GM19455 (cell line): Measurements from ENCODE around the gene GREB1L.
"Not testable (repeated sequence)": the region's sequence is repeated elsewhere in the genome, so short reads cannot be mapped to it uniquely, and the experiment has no call there.

ENCODE experiments used
- ATAC-seq: cut with Tn5 transposase; IDR thresholded peaks from one replicate; pipeline ENCODE4 v1.9.1; 2021; ENCODE audit not compliant: unreplicated experiment

The GREB1L gene

DNA sequence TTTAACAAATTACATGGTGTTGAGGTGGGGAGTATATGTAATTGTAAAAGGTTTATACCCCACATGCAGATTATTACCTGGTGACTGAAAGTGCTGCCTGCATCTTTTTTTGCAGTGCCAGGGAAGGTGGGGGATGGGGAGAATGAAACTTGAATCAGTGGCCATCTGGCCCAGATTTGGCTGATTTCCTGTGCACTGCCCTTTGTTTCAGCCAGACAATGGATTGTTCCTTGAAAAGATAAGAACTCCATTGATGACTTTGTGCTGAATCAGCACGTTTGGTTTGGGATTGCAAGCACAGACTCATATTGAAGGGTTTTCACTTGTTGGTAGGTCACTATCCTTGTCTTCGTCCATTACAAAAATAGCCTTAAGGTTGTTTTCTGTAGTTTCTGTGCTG, 20.9 kb downstream of the GREB1L start:
- ATAC-seq = no peak

DNA sequence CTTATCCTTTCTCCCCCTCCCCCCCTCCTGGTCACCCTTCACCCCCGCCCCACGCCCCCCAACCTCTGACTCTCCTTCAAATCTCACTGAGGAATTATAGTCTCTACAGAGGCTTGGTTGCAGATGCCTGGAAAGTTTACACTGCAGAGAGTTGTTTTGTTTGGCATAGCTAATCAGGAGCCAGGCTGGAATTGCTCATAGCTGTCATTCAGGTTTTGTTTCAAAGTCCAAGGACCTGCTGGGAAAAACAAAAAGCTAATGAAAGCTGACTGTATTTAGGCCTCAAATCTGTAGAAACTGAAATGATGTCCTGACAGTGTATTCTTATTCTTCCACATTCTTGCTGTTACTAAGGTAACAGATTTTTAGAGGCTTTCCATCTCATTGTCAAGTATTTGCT, 22.6 kb downstream of the GREB1L start:
- ATAC-seq = no peak

DNA sequence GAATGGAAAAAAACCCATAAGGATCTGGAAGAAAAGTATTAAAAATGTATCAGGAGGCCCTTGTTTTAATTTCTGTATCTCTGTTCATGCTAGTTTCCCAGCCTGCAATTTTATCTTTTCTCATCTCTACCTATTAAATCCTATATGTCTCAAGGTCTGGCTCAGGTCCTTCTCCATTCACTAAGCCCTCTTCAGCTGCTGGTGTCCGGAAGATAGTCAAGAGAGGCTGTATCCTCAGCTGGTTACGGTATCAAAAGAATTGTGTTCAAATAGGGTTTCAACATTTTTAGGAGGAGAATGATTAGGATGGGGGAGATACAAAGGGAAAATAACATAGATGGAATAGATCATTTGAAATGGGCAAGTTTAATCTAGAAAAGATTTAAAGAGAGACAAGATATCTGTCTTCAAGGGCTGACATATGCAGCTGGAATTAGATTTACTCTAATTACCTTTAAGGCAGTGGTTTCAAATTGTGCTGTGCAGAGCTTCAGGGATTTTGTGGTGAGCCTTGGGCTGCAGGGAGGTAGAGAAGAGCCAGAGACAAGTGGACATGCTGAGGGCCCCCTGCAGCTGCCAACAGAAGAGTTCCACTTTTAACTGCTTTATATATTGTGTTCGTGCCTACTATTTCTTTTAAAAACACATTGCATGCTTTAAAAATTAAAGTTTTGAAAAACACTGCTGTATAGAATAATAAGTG, 24.1 kb downstream of the GREB1L start:
- no peak for ATAC-seq

DNA sequence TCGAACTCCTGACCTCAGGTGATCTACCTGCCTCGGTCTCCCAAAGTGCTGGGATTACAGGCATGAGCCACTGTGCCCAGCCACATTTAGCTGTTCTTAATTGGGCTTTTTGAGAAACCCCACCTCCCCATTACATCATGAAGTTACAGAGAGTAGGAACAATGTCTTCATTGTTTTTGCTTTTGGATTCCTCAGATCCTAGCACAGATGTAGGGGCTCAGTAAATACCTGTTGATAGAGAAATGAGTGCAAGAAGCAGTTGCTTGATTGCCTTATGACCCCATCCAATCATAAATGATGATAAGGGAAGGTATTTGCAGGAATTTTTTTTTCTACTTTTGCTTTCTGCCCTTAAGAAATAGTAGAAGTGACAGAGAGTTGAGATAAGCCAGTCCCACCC, 25.4 kb downstream of the GREB1L start:
- ATAC-seq = no peak

DNA sequence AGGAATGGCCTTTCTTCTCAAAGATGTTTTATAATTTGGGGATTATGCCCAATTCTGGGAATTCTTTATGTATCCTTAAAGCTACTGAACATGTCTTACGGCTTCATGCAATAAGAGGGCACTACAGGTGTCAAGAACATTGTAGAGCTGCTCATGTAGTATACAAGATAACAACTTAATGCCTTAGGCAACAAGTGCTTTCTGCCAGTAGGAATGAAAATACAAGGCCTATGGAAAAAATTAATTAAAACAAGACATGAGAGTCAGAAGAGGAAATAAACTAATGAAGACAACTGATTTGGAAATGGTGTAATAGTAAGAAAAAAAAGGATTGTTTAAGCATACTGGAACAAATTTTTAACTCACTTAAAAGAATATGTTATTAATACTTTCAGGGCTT, 27.3 kb downstream of the GREB1L start:
- no peak for ATAC-seq

DNA sequence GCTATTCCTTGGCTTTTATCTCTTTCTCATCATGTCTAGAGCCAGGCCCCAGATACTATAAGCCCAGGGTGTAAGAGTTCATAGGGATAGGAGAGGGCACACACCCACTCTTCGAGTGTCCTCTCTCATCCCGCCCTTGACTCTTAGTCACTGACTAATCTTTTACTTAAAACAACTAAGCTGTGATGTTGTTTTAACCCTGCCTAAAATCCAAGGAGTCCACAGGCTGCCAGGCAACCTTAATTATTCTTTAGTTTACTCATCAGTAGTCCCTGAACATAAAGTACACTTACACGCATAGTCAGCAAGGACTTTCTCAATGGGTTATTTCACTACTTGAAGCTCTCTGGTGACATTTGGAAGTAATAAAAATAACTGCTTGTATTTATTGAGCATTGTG, 28.4 kb downstream of the GREB1L start:
- ATAC-seq = no peak

DNA sequence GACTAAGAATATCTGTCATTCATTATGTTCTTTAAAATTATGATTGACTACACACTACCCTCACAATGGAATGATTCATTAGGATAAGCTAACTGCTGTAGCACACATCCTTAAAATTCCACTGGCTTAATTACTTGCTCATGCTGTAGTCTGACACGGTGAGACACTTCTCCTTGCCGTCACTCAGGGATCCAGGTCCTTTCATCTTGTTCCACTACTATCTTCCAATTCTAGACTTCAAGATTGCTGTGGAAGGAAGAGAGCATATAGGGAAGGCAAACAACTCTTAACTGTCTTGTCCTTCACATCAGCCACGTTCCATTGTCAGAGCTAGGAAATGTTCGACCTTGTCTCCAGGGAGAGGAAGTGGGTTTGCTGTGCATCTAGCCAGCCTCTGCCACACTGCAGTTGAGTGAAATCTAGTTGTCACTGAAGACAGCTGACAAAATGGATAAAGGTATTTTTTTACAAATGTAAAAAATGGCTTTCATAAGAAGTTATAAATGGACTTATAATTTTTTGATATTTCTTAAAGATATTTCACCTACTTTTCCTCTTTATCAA, 30.1 kb downstream of the GREB1L start:
- no peak for ATAC-seq

DNA sequence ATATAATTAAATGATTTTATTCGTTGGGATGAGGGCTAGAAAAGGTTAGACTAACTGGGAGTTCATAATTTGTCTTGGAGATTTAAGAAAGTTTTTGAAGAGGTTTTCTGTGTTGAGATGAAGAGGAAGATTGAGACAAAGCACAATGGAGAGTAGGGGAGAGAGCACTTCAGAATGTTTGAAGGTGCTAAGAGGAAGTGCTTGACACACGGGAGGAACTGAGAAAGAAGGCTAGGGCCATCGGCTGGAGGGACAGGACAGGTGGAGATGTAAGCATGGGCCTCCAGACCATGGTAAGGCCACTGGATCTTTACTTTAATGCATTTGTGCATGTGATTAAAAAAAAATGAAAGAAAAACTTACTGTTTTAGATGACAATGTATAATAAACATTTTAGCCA, 31.5 kb downstream of the GREB1L start:
- no peak for ATAC-seq

DNA sequence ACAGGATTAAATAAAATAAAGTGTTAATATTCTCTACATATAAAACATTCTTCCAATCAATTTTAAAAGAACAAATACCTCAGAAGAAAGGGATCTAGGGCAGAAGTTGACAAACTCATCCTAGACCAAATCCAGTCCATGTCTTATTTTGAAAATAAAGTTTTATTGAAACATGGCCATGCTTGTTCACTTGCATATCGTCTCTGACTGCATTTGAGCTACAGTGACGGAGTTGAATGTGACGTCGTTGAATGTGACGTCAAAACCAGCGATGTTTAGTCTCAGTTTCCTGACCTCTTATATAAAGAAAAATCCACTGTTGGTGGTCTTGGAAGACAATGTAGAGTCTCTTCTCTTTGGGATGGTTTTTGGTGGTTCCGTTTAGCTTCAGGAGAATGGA, 33.6 kb downstream of the GREB1L start:
- no peak for ATAC-seq

DNA sequence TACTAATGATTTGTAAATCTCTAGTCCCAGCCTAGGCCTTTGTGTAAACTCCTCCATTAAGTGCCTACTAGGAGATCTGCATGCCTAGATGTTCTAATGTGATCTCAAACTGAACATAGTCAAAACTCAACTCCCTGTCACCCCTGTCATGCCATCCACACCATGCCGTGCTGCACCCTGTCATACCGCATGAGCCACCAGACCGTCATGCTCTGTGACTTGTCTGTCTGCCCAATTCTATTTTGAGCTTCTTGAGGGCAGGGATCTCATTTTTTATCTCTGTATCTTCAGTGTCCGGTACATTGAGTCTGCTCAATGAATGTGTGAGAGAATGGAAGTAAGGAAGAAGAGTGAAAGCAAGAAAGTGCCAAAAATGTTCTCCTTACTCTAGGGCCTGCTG, 35.5 kb downstream of the GREB1L start:
- ATAC-seq = no peak

DNA sequence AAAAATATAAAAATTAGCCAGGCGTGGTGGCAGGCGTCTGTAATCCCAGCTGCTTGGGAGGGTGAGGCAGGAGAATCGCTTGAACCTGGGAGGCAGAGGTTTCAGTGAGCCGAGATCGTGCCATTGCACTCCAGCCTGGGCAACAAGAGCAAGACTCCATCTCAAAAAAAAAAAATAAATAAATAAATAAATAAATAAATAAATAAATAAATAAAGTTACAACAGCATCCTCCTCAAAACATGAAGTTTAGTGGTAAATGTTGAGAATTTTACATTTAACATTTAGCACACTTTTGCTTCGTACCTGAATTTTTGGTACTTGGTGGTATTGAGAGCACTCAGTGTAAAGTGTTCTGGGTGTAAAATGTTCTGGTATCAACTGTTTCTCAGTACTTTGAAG, 36.2 kb downstream of the GREB1L start:
- not testable (repeated sequence) for ATAC-seq

DNA sequence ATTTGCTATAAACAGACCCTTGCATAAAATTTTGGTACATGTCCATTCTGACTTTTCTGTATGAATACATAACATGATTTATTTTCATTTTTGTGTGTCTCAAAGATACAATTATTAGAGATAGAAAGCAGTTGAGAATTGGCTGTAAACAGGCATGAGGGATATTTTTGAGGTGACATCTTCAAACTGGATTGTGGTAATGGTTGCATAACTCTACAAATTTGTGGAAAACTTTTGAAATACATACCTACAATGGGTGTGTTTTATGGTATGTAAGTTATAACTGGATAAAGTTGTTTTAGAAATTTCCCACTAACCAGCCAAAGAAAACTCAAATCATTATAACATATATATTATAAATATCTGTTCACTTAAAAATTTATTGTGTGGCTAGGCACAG, 39.6 kb downstream of the GREB1L start:
- ATAC-seq = no peak

DNA sequence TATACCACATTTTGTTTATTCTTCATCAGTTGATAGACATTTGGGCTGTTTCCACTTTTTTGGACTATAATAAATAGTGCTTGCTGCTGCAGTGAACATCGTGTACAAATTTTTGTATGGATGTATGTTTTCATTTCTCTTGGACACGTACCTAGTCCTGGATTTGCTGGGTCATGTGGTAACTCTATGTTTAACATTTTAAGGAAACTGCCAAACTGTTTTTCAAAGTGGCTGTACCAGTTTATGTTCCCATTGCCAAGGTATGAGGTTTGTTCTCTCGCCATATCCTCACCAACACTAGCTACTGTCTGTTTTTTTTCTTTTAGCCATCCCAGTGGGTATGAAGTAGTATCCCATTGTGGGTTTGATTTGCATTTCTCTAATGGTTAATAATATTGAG, 42.5 kb downstream of the GREB1L start:
- ATAC-seq = no peak

DNA sequence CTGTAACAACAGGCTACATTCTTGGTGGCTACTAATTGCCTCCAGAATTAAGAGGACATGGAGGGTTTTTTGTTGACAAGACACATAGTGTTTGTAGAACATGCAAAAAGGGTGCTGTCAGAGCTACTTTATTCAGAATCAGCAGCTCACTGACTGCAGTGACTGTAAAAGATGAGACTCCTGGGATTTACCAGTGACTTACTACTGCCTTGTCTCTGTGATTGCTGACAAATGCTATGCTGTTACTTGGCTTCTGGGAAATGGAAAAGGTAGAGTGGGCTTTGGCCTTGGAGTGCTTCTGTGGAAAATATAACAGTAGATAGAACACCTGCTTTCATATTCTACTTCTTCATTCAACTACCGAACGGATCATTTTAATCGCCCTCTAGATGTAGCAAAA, 47.8 kb downstream of the GREB1L start:
- no peak for ATAC-seq

DNA sequence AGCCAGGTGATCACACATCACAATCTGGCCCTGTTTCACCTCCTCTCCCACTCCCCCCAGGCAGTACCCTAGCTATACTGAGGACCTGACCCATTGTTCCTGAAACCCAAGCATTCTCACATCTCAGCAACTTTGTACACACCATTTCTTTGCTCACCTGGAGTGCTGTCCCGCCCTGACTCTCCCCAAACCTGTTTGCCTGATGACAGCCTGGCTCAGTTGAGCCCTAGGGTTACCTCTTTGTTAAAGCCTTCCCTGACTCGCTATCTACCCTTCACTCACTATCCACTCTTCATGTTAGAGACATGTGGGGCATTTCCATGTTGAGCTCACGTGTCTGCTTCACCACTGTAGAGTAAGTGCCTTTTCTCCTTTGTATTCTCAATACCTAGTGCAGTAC, 49.1 kb downstream of the GREB1L start:
- no peak for ATAC-seq

DNA sequence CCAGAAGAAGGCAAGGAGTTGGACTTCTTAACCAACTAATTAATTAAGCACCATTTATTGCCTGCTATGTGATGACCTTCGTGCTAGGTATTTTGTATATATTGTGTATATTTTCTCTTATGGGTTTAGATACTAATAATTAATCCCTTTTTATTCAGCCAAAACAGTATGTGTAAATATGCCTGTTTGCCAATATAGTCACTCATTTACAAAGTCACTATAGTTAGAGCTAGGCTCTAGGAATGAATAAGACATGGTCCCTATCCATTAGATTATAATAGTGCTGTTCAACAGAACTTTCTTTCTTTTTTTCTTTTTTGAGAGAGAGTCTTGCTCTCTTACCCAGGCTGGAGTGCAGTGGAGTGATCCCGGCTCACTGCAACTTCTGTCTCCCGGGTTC, 51.4 kb downstream of the GREB1L start:
- no peak for ATAC-seq

DNA sequence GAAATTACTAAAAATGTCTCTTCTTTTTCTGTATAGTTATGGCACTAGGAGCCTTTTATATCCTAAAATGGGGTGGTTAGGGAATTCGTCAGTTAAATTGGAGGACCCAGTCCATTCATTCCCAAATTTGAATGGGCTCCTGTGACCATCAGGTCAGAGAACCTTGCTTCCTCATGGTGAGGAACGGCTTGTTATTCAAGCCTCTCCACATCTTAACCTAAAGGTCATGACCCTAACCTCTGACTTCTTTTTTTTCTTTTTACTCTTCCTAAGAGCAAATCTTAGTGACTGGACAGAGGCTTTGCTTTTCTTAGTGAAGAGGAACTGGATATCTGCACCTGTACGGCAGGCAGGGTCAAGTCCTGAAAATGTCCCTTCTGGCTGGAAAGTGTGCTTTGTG, 53.1 kb downstream of the GREB1L start:
- no peak for ATAC-seq

DNA sequence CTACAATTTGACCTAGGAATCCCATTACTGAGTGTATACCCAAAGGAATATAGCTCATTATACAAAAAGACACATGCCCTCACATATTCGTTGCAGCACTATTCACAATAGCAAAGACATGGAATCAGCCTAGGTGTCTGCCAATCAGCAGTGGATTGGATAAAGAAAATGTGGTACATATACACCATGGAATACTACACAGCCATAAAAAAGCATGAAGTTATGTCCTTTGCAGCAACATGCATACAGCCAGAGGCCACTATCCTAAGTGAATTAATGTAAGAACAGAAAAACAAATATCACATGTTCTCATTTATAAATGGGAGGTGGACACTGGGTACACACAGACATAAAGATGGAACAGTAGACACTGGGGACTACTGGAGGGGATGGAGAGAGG, 54.0 kb downstream of the GREB1L start:
- no peak for ATAC-seq

DNA sequence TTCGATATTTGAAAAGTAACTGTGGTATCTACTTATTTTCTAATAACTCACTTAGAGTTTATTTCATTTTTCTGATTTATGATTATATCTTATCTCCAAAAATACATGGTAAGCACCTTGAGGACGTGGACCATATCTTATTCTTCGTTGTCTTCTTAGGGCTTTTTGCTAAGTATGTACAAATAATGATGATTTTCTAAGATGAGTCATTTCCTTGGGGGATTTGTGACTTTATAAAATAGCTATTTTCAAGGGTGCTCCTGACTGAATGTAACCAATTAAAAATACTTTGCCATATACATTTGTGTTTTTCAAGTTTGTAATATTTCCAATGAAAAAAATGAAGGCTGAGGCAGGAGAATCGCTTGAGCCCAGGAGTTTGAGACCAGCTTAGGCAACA, 56.3 kb downstream of the GREB1L start:
- ATAC-seq = no peak

DNA sequence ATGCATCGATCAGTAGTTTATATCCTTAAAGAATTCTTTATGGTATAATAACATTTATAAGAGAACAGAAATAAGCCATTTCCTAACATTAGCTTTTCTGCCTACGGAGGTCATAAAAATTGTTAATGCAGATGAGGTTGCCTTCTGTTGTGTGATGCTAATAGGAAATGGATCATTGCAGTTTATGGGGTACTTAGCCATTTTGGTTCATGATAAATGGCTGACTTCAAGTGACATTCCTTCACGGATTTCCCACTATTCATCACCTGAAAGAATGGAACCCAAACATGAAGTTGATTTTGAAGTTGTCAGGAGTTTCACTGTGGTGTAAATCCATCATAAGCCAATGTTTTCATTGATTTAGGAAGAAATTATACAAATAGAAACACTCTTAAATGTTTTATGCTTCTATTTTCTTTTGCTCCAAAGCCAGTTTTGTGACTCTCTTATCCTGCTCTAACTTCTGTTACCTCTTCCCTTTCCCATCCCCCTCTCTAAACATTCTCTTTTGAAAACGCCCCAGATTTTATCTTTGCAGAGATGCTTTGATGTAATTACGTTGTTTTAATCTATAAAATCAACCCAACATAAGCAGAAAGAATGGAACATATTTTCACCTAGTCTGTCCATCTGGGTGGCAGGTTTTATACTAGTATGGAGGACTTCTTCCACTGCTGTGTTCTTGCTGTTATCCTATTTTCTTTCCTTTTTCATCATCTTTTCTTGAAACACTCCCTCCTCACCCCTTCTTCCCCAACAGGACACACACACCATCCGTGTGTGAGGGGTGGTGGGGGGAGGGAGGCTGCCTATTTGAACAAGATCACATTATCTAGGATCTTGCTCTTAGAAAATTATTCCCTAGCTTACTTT, 58.2 kb downstream of the GREB1L start:
- ATAC-seq = no peak

DNA sequence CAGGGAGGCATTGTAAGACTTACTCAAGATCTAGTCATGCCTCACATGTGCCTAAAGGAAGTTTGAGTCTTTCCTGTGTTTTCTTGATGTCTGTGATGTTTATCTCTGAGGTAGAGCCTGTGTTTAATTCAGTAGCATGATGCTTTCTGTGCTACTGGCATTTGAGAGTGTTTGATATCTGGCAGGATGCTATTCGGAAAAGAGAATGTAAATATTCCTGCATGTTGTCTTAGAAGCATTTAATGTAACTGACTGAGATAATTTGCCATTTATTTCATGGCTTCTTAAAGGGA, 58.8 kb downstream of the GREB1L start:
- ATAC-seq = no peak

DNA sequence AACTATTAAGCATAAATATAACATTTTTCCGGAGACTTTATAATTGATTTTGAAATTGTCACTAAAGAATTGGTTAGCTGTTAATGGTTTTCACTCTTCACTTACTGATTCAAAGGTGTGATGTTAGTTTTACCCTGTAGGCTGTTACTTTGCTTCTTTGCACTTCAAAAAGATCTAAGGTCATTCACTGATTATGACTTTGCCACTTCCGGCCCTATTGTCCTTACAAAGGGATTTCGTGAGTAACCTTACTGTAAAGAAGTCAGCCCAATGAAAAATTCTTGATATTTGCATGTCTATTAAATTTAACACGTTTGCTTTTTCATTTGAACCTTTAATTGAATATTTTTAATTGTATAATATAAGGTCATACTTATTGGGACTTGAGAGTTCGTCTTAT, 61.4 kb downstream of the GREB1L start:
- no peak for ATAC-seq

DNA sequence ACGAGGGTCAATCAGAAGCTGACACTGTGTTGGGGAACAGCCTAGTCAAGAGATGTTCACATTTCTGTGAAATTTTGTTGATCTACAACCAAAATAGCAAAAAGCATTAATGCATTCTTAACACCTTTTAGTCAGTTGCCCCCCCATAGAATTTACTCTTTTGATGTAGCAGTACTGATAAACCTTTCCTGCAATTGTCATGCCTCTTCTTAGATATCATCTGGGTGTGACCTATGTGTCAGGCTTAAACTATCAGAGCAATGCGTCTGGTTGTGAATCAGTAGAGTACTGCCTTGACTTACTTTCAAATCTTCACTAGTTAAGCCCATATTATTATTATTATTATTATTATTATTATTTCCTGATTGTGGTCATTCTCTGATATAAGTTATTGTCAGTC, 61.9 kb downstream of the GREB1L start:
- no peak for ATAC-seq
